Heart left ventricle (tissue), 13 donors: ENCODE measurements around the gene DCHS1.

ENCODE experiments used
- CTCF ChIP-seq, 12 donors: fragments of 200-600 bp; sonication (generic) in 4 of 12; IDR thresholded peaks; one replicate each; pipeline versions ENCODE4 v1.5.0 to v1.8.0; 2018 to 2022; ENCODE audit warnings: antibody characterized with exemption in 12 of 12, mild to moderate bottlenecking in 5 of 12
- POLR2A ChIP-seq, 2 donors: fragments of 450-650 bp; IDR thresholded peaks; one replicate each; pipeline ENCODE4 v1.6.1; 2017; ENCODE audit warnings: antibody characterized with exemption in 2 of 2, mild to moderate bottlenecking in 2 of 2, moderate library complexity in 2 of 2
- donor health status: ischemic (EF 13 %, LVEDD 7.1; RV severe dilation, severe dysfunction).
- donor health status: DM: no; HTN: yes; CAD: no.
- donor health status: DM: no; HTN: no; CAD: no.
- donor health status: ischemic (EF 25% LVEDD 6.9; RV normal size, moderate dysfunction).
- donor health status: ischemic (EF 25% LVEDD 5.7; RV mildly dilated, moderate dysfunction).
- donor health status: ischemic (EF 35%, LVEDD 5.7; RV mildly dilated, moderate dysfunction).
- donor health status: nonischemic (EF 11% LVEDD 7.7; RV severe dilation, severe dysfunction).
- donor health status: DM: yes; HTN: yes; CAD: no.
- donor health status: PGD.
- donor health status: ischemic (EF 29% LVEDD 5.4; RV normal size, mild dysfunction).
- donor health status: nonischemic (EF 23%, LVEDD 6.1; RV moderate dilation, normal function).

DNA sequence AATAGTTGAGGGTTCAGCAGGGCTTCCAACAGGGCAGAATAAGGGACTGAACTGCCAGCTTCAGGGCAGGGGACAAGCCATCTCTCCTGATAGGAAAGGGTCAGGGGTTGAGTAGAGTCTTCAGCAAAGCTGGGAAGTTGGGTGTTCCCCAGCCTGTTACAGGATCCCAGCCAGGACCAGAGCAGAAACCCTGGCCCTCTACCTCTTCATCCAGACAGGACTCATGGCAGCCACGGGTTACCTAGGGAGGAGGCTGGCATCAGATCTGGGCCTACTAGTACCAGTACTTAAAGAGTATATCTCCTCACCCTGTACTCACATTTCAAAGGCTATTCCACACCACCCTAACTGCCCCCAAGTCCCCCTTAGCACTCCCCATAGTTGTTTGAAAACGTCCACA, 41.2 kb downstream of the DCHS1 start:
- no peak for TF ChIP-seq POLR2A (IDR thresholded peaks at IDR 0.05)
- TF ChIP-seq CTCF (IDR thresholded peaks at IDR 0.05) = no peak
